GM12891 (cell line): ENCODE results near the gene ITPA.

Source experiments
- DNase-seq: peaks from one replicate; pipeline ENCODE4 v3.0.0; 2011; ENCODE audit warnings: low spot score; ENCODE audit not compliant: insufficient read length
- FAIRE-seq: peaks from 2 replicates; lab custom pipeline; 2011; peaks lifted over from hg19 to GRCh38; lab: Jason Lieb, UNC
- PAX5 ChIP-seq: IDR thresholded peaks from 2 replicates; pipeline ENCODE4 v1.6.1; 2011; ENCODE audit warnings: low read length, moderate library complexity, mild to moderate bottlenecking; ENCODE audit not compliant: insufficient read depth, severe bottlenecking
- POLR2A ChIP-seq: IDR thresholded peaks from 2 replicates; pipeline ENCODE4 v1.6.1; 2011; ENCODE audit warnings: low read depth, low read length, control low read depth
- POLR2AphosphoS5 ChIP-seq: IDR thresholded peaks from 2 replicates; pipeline ENCODE4 v1.6.1; 2011; ENCODE audit warnings: low read depth, low read length, control low read depth
- POU2F2 ChIP-seq: IDR thresholded peaks from 2 replicates; pipeline ENCODE4 v1.6.1; 2011; ENCODE audit warnings: low read depth, mild to moderate bottlenecking, control low read depth, low read length, moderate library complexity
- SPI1 ChIP-seq: IDR thresholded peaks from 2 replicates; pipeline ENCODE4 v1.6.1; 2011; ENCODE audit warnings: low read depth, low read length, control low read depth
- TAF1 ChIP-seq: IDR thresholded peaks from 2 replicates; pipeline ENCODE4 v1.6.1; 2011; ENCODE audit warnings: low read depth, low read length, control low read depth

ITPA gene

DNA sequence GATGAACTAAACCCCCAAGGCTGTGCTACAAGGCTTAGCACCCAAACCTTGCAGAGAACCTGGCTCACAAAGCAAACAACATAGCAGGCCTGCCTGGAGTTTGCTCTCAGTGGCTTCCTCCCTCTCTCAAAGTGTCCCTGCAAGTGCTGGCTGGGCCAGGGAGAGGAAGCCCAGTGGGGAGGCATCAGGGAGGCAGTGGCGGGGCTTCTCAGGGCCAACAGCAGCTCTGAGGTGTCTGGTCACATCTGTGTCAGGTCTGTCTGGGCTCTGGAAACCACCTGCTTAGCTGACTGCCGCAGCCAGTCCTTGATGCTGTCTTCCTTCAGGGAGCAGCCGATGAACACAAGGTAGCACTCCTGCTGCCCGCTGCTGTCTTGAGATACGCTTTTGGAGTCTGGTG is 46.4 kb downstream of the ITPA start:
- FAIRE-seq (no peak), DNase-seq (no peak)
- no peak for TF ChIP-seq POLR2AphosphoS5
- TF ChIP-seq POLR2A, result no peak
- TF ChIP-seq SPI1, result no peak
- TF ChIP-seq TAF1, result no peak
- no peak for TF ChIP-seq POU2F2
- TF ChIP-seq PAX5, result no peak

DNA sequence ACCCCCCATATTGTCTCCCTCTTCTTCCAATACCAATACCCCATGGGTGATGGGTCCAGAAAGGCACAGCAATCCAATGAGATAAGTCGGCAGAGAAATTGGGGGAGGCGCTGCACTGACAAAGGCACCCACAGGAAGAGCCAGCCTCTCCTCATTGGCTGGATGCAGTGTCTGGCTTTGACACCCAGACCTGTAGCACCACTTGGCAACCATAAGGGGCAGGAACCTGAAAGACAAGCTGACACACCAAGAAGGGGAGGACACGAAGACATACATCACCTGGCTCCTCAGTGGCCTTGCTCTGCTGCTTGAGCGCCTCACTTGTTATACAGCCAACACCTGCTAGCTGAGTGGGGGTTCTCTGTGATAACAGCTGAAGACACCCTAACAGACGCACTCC is 49.1 kb downstream of the ITPA start:
- TF ChIP-seq TAF1 (no peak), POLR2AphosphoS5 (no peak)
- FAIRE-seq, result no peak
- DNase-seq, result no peak

DNA sequence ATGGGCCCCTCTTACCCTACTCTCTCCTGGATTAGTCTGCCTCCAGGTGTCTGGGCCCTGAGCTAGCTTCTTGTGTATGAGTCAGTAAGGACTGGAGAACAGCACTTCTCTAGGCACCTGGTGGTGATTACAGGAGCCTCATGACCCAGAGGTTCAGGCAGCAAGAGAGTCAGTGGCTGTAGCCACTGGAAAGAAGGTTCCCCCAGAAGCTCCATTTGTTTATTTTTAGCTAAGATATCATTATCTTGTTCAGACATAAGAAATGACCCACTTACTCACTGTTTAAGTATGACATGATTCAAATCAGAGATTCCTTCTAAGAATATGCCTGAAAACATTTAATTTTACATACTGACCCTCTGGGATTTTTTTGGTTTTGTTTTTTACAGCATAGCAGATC is 53.3 kb downstream of the ITPA start:
- DNase-seq (no peak), FAIRE-seq (no peak)
- TF ChIP-seq PAX5, result no peak
- TF ChIP-seq POLR2AphosphoS5, result no peak
- no peak for TF ChIP-seq POU2F2
- TF ChIP-seq TAF1, result no peak
- no peak for TF ChIP-seq SPI1
- no peak for TF ChIP-seq POLR2A

DNA sequence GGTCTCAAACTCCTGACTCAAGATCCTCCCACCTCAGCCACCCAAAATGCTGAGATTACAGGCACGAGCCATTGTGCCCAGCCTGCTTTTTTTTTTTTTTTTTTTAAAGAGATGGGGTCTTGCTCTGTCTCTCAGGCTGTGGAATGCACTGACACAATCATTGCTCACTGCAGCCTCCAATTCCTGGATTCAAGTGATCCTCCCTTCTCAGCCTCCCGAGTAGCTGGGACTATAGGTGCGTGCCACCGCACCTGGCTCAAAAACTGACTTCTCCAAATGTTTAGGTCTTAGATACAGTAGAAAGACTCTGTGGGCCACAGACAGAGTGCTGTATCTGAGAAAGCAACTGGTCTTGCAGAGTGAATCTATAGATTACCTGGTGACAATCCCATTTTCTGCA is 60.8 kb downstream of the ITPA start:
- no peak for TF ChIP-seq SPI1
- TF ChIP-seq POLR2AphosphoS5, result no peak
- TF ChIP-seq POU2F2, result no peak
- no peak for DNase-seq
- FAIRE-seq, result no peak

DNA sequence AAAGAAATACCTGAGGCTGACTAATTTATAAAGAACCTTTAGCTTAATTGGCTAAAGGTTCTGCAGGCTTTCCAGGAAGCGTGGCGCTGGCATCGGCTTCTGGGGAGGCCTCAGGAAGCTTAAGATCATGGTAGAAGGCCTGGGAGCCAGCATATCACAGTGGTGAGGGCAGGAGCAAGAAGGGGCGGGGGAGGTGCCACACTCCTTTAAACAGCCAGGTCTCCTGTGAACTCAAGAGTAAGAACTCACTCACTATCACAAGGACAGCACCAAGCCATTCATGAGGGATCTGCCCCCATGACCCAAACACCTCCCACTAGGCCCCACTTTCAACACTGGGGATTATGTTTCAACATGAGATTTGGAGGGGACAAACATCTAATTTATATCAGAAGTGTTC is 64.1 kb downstream of the ITPA start:
- FAIRE-seq, result no peak
- TF ChIP-seq POLR2AphosphoS5 (no peak), POU2F2 (no peak), SPI1 (no peak), POLR2A (no peak), TAF1 (no peak), PAX5 (no peak)

More for the DNA sequence above, 64.1 kb downstream of the ITPA start:
- DNase-seq, result no peak
